ENCODE results near the gene OOSP4B. TPM values are rescaled to one million over a fixed set of nuclear protein-coding genes. Genes with fewer than 3 reads are reported as not detected.
"Not testable (repeated sequence)": the region's sequence is repeated elsewhere in the genome, so short reads cannot be mapped to it uniquely, and the experiment has no call there.

OOSP4B gene
- total RNA-seq, 1 experiment from 2014 or later, result not detected

DNA sequence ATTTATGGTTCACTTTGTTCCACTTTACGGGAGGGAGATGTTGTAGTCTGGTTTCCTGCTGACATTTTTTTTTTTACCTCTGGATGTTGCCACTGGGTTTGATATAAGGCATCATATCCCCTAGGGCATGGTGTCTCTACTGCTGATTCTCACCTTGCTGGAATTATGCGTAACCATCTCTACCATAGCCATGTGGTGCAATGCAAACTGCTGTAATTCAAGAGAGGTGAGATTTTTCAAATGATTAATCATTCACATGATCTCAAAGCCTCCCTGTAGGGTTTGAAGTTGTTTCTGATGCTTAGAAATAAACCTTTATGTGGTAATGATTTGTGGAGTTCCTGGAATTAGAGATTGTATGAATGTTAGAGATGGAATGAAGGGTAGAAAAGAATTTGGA, 52.5 kb downstream of the OOSP4B start:
- Histone ChIP-seq H3K36me3 (ENCODE audit: insufficient read depth, low read length) (no peaks in the 10 kb centered on the region), H3K4me3 (ENCODE audit: low read length) (no peak overlapping the region), H3K9ac (ENCODE audit: low read length) (no peak overlapping the region), H3K27me3 (ENCODE audit: low read length) (no peaks in the 10 kb centered on the region), H3K9me2 (replicated peaks; ENCODE audit: insufficient read depth, low read length) (no peaks in the 10 kb centered on the region), H3K27ac (ENCODE audit: low read length) (no peak overlapping the region), H3K79me2 (ENCODE audit: low read length) (no peaks in the 10 kb centered on the region), H4K20me1 (ENCODE audit: insufficient read depth, low read depth, low read length) (no peaks in the 10 kb centered on the region), H3K4me1 (ENCODE audit: low read length) (no peaks in the 10 kb centered on the region), H2AFZ (ENCODE audit: low read length) (no peak overlapping the region), H3K9me3 (ENCODE audit: low read length) (no peaks in the 10 kb centered on the region), H3K4me2 (ENCODE audit: low read depth, low read length, poor library complexity, severe bottlenecking) (no peak overlapping the region)
- no peak for DNase-seq

DNA sequence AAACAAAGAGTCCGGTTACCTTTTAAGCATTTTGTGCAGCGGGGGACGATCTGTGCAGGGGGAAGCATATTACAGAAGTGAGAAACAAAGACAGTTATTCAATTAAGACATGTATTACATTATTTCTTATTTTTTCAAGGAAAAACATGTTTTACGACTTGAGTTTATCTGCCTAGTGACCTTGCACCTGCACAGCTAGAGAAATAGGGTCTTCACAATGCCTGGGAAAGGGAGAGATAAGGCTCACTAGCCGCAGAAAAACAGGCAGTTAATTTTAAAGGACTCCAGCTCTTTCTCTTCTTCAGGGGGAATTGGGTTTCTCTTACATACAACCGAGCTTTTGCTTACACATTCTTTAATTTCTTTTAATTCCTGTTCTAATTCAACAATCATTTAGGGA, 54.7 kb downstream of the OOSP4B start:
- not testable (repeated sequence) for H3K27ac ChIP-seq (ENCODE audit: low read length); H3K9me3 ChIP-seq (ENCODE audit: low read length); H4K20me1 ChIP-seq (ENCODE audit: insufficient read depth, low read depth, low read length); H3K9me2 ChIP-seq (replicated peaks; ENCODE audit: insufficient read depth, low read length); H3K9ac ChIP-seq (ENCODE audit: low read length); H3K4me2 ChIP-seq (ENCODE audit: low read depth, low read length, poor library complexity, severe bottlenecking); H3K4me3 ChIP-seq (ENCODE audit: low read length); H3K4me1 ChIP-seq (ENCODE audit: low read length); H3K27me3 ChIP-seq (ENCODE audit: low read length); H2AFZ ChIP-seq (ENCODE audit: low read length); DNase-seq; H3K36me3 ChIP-seq (ENCODE audit: insufficient read depth, low read length); H3K79me2 ChIP-seq (ENCODE audit: low read length)

- H3K4me2 ChIP-seq (ENCODE audit: low read depth, low read length, poor library complexity, severe bottlenecking), result no peak overlapping the region
Measured at GRCh38 chr11:60077216-60077817, 60.3 kb downstream of the OOSP4B start.

GRCh38 chr11:60077981-60078380, 61.0 kb downstream of the OOSP4B start:
- Histone ChIP-seq H3K9ac (ENCODE audit: low read length) (no peak overlapping the region), H3K27me3 (ENCODE audit: low read length) (no peaks in the 10 kb centered on the region), H3K9me2 (replicated peaks; ENCODE audit: insufficient read depth, low read length) (no peaks in the 10 kb centered on the region), H3K4me1 (ENCODE audit: low read length) (no peaks in the 10 kb centered on the region), H3K9me3 (ENCODE audit: low read length) (no peaks in the 10 kb centered on the region), H4K20me1 (ENCODE audit: insufficient read depth, low read depth, low read length) (no peaks in the 10 kb centered on the region), H2AFZ (ENCODE audit: low read length) (no peak overlapping the region), H3K79me2 (ENCODE audit: low read length) (no peaks in the 10 kb centered on the region), H3K4me2 (ENCODE audit: low read depth, low read length, poor library complexity, severe bottlenecking) (no peak overlapping the region), H3K36me3 (ENCODE audit: insufficient read depth, low read length) (no peaks in the 10 kb centered on the region), H3K27ac (ENCODE audit: low read length) (no peak overlapping the region), H3K4me3 (ENCODE audit: low read length) (no peak overlapping the region)
- no peak for DNase-seq

More at GRCh38 chr11:60077216-60077817, 60.3 kb downstream of the OOSP4B start:
- Histone ChIP-seq H3K79me2 (ENCODE audit: low read length) (no peaks in the 10 kb centered on the region), H3K36me3 (ENCODE audit: insufficient read depth, low read length) (no peaks in the 10 kb centered on the region), H3K27ac (ENCODE audit: low read length) (no peak overlapping the region), H2AFZ (ENCODE audit: low read length) (no peak overlapping the region), H3K9me2 (replicated peaks; ENCODE audit: insufficient read depth, low read length) (no peaks in the 10 kb centered on the region), H3K9ac (ENCODE audit: low read length) (no peak overlapping the region), H3K4me3 (ENCODE audit: low read length) (no peak overlapping the region), H4K20me1 (ENCODE audit: insufficient read depth, low read depth, low read length) (no peaks in the 10 kb centered on the region), H3K4me1 (ENCODE audit: low read length) (no peaks in the 10 kb centered on the region), H3K9me3 (ENCODE audit: low read length) (no peaks in the 10 kb centered on the region), H3K27me3 (ENCODE audit: low read length) (no peaks in the 10 kb centered on the region)
- DNase-seq, result no peak

GRCh38 chr11:60078745-60079144, 61.8 kb downstream of the OOSP4B start:
- Histone ChIP-seq H3K27ac (ENCODE audit: low read length) (no peak overlapping the region), H2AFZ (ENCODE audit: low read length) (no peak overlapping the region), H3K27me3 (ENCODE audit: low read length) (no peaks in the 10 kb centered on the region), H4K20me1 (ENCODE audit: insufficient read depth, low read depth, low read length) (no peaks in the 10 kb centered on the region), H3K4me1 (ENCODE audit: low read length) (no peaks in the 10 kb centered on the region), H3K9me2 (replicated peaks; ENCODE audit: insufficient read depth, low read length) (no peaks in the 10 kb centered on the region), H3K9me3 (ENCODE audit: low read length) (no peaks in the 10 kb centered on the region), H3K36me3 (ENCODE audit: insufficient read depth, low read length) (no peaks in the 10 kb centered on the region), H3K4me3 (ENCODE audit: low read length) (no peak overlapping the region), H3K9ac (ENCODE audit: low read length) (no peak overlapping the region), H3K79me2 (ENCODE audit: low read length) (no peaks in the 10 kb centered on the region), H3K4me2 (ENCODE audit: low read depth, low read length, poor library complexity, severe bottlenecking) (no peak overlapping the region)
- DNase-seq, result no peak

DNA sequence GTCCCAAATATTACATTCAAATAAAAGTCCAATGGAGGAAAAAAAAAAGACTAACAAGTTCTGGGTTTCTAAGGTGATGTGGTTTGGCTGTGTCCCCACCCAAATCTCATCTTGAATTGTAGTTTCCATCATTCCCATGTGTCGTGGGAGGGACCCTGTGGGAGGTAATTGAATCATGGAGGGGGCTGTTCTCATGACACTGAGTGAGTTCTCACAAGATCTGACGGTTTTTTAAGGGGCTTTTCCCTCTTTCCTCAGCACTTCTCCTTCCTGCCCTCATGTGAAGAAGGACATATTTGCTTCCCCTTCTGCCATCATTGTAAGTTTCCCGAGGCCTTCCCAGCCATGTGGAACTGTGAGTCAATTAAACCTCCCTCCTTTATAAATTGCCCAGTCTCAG, 63.6 kb downstream of the OOSP4B start:
- DNase-seq, result no peak
- H4K20me1 ChIP-seq (ENCODE audit: insufficient read depth, low read depth, low read length), result no peaks in the 10 kb centered on the region
- no peaks in the 10 kb centered on the region for H3K79me2 ChIP-seq (ENCODE audit: low read length)
- H3K36me3 ChIP-seq (ENCODE audit: insufficient read depth, low read length), result no peaks in the 10 kb centered on the region
- no peaks in the 10 kb centered on the region for H3K9me2 ChIP-seq (replicated peaks; ENCODE audit: insufficient read depth, low read length)
- H2AFZ ChIP-seq (ENCODE audit: low read length), result no peak overlapping the region
- no peaks in the 10 kb centered on the region for H3K27me3 ChIP-seq (ENCODE audit: low read length)
- H3K4me1 ChIP-seq (ENCODE audit: low read length), result no peaks in the 10 kb centered on the region
- no peak overlapping the region for H3K4me3 ChIP-seq (ENCODE audit: low read length)
- H3K9ac ChIP-seq (ENCODE audit: low read length), result no peak overlapping the region
- H3K27ac ChIP-seq (ENCODE audit: low read length), result no peak overlapping the region
- H3K4me2 ChIP-seq (ENCODE audit: low read depth, low read length, poor library complexity, severe bottlenecking), result no peak overlapping the region
- H3K9me3 ChIP-seq (ENCODE audit: low read length), result no peaks in the 10 kb centered on the region

Other genes starting within 250 kb of the OOSP4B start
- 70.1 and 81.6 TPM in 2 replicates for gene MRPL16, start 206.4 kb upstream of the OOSP4B start, total RNA-seq (2014; rRNA removed; shearing (Covaris generic); ENCODE audit: low replicate concordance)
- gene CBLIF, start 171.7 kb upstream of the OOSP4B start, total RNA-seq (2014; rRNA removed; shearing (Covaris generic); ENCODE audit: low replicate concordance), result not detected in 2 replicates
- not detected in 2 replicates for gene TCN1, start 150.7 kb upstream of the OOSP4B start, total RNA-seq (2014; rRNA removed; shearing (Covaris generic); ENCODE audit: low replicate concordance)
- not detected in 2 replicates for gene OOSP3, start 138.4 kb upstream of the OOSP4B start, total RNA-seq (2014; rRNA removed; shearing (Covaris generic); ENCODE audit: low replicate concordance)
- not detected in 2 replicates for gene OOSP1, start 78.7 kb upstream of the OOSP4B start, total RNA-seq (2014; rRNA removed; shearing (Covaris generic); ENCODE audit: low replicate concordance)
- gene OOSP4A, start 53.1 kb upstream of the OOSP4B start, total RNA-seq (2014; rRNA removed; shearing (Covaris generic); ENCODE audit: low replicate concordance), result not detected in 2 replicates
- gene OOSP2, start 23.2 kb downstream of the OOSP4B start, total RNA-seq (2014; rRNA removed; shearing (Covaris generic); ENCODE audit: low replicate concordance), result not detected in 2 replicates
- gene MS4A3, start 39.5 kb downstream of the OOSP4B start, total RNA-seq (2014; rRNA removed; shearing (Covaris generic); ENCODE audit: low replicate concordance), result not detected in 2 replicates
- not detected in 2 replicates for gene MS4A2, start 71.5 kb downstream of the OOSP4B start, total RNA-seq (2014; rRNA removed; shearing (Covaris generic); ENCODE audit: low replicate concordance)
- gene MS4A6A, start 165.9 kb downstream of the OOSP4B start, total RNA-seq (2014; rRNA removed; shearing (Covaris generic); ENCODE audit: low replicate concordance), result not detected in 2 replicates
- gene MS4A4E, start 226.0 kb downstream of the OOSP4B start, total RNA-seq (2014; rRNA removed; shearing (Covaris generic); ENCODE audit: low replicate concordance), result not detected in 2 replicates